CD14-positive monocyte (primary cell): Measurements from ENCODE around the gene DHX38. TPM values are rescaled to one million over a fixed set of nuclear protein-coding genes. Genes with fewer than 3 reads are reported as not detected.

Experiments
- DNase-seq, 3 donors: peaks; one replicate each; pipeline ENCODE4 v3.0.0-alpha.2; 2011 to 2022
- H2AFZ ChIP-seq: 2 replicates; pipeline ENCODE4 v1.6.0; 2012; ENCODE audit warnings: mild to moderate bottlenecking, low read depth, low read length, inconsistent platforms; ENCODE audit not compliant: insufficient read depth, poor library complexity, severe bottlenecking
- H3K27ac ChIP-seq, 2 donors: 1 replicate in 1 of 2; 2 replicates in 1 of 2; pipeline ENCODE4 v1.5.1; 2012 to 2013; ENCODE audit warnings: low read length in 2 of 2, control low read depth in 1 of 2, inconsistent platforms in 1 of 2, low read depth in 1 of 2, mild to moderate bottlenecking in 1 of 2
- H3K27me3 ChIP-seq, 2 donors: one replicate each; pipeline versions ENCODE4 v1.6.0 to v1.6.1; 2011 to 2013; ENCODE audit warnings: low read length in 2 of 2; ENCODE audit not compliant: control insufficient read depth in 2 of 2, insufficient read depth in 2 of 2
- H3K36me3 ChIP-seq, 2 donors: replicated peaks in 1 of 2; 1 replicate in 1 of 2; 2 replicates in 1 of 2; pipeline versions ENCODE4 v1.5.1 to v1.6.1; 2012 to 2013; ENCODE audit warnings: low read length in 2 of 2, control low read depth in 1 of 2, inconsistent platforms in 1 of 2, mild to moderate bottlenecking in 1 of 2; ENCODE audit not compliant: insufficient read depth in 2 of 2, control insufficient read depth in 1 of 2
- H3K4me1 ChIP-seq, 2 donors: 1 replicate in 1 of 2; 2 replicates in 1 of 2; pipeline versions ENCODE4 v1.5.1 to v1.6.1; 2012 to 2013; ENCODE audit warnings: low read length in 2 of 2, control low read depth in 1 of 2, inconsistent platforms in 1 of 2, mild to moderate bottlenecking in 1 of 2, moderate library complexity in 1 of 2; ENCODE audit not compliant: insufficient read depth in 2 of 2, control insufficient read depth in 1 of 2
- H3K4me2 ChIP-seq: replicated peaks from 2 replicates; pipeline ENCODE3; 2012; ENCODE audit warnings: low read length, moderate library complexity, mild to moderate bottlenecking; ENCODE audit not compliant: poor library complexity, severe bottlenecking; ENCODE audit errors: extremely low read depth
- H3K4me3 ChIP-seq, 3 experiments: fragments of 200-600 bp in 1 of 3; sonication (generic) in 1 of 3; replicated peaks in 1 of 3; 1 replicate in 2 of 3; 2 replicates in 1 of 3; pipeline ENCODE4 v1.5.1; 2011 to 2013; ENCODE audit warnings: low read length in 3 of 3, mild to moderate bottlenecking in 3 of 3, control low read depth in 2 of 3, low read depth in 2 of 3, inconsistent platforms in 1 of 3, moderate library complexity in 1 of 3
- H3K79me2 ChIP-seq: 2 replicates; pipeline ENCODE4 v1.6.0; 2012; ENCODE audit warnings: mild to moderate bottlenecking, control low read depth, inconsistent platforms, low read length, moderate library complexity; ENCODE audit not compliant: insufficient read depth
- H3K9ac ChIP-seq: 2 replicates; pipeline ENCODE4 v1.6.0; 2017; ENCODE audit warnings: low read length, mild to moderate bottlenecking; ENCODE audit not compliant: insufficient read depth, poor library complexity, severe bottlenecking
- H3K9me3 ChIP-seq, 2 donors: replicated peaks in 1 of 2; 1 replicate in 1 of 2; 2 replicates in 1 of 2; pipeline versions ENCODE4 v1.5.1 to v1.6.1; 2012 to 2013; ENCODE audit warnings: low read length in 2 of 2, control low read depth in 1 of 2; ENCODE audit not compliant: control insufficient read depth in 1 of 2, insufficient read depth in 1 of 2
- H4K20me1 ChIP-seq: 2 replicates; pipeline ENCODE4 v1.6.0; 2012; ENCODE audit warnings: mild to moderate bottlenecking, low read length, control low read depth, moderate library complexity; ENCODE audit not compliant: insufficient read depth
- H3K27ac Mint-ChIP-seq, 7 donors: one replicate each; pipeline ENCODE4 v1.8.0; 2020; ENCODE audit warnings: mild to moderate bottlenecking in 7 of 7, mixed read lengths in 7 of 7, moderate library complexity in 6 of 7, inconsistent platforms in 2 of 7
- H3K27me3 Mint-ChIP-seq, 3 donors: one replicate each; pipeline ENCODE4 v1.8.0; 2021 to 2022; ENCODE audit warnings: low read depth in 3 of 3, mild to moderate bottlenecking in 3 of 3, mixed read lengths in 3 of 3, moderate library complexity in 3 of 3, inconsistent platforms in 1 of 3
- H3K36me3 Mint-ChIP-seq, 2 donors: one replicate each; pipeline ENCODE4 v1.8.0; 2020; ENCODE audit warnings: mixed read lengths in 2 of 2, inconsistent platforms in 1 of 2, mild to moderate bottlenecking in 1 of 2
- H3K4me1 Mint-ChIP-seq: one replicate; pipeline ENCODE4 v1.8.0; 2020; ENCODE audit warnings: mild to moderate bottlenecking, mixed read lengths
- H3K4me3 Mint-ChIP-seq, 2 donors: one replicate each; pipeline ENCODE4 v1.8.0; 2020; ENCODE audit warnings: mild to moderate bottlenecking in 2 of 2, mixed read lengths in 2 of 2, moderate library complexity in 1 of 2
- H3K9me3 Mint-ChIP-seq, 7 donors: one replicate each; pipeline ENCODE4 v1.8.0; 2020 to 2022; ENCODE audit warnings: mixed read lengths in 7 of 7, mild to moderate bottlenecking in 6 of 7, moderate library complexity in 6 of 7, inconsistent platforms in 2 of 7
- WGBS: methylation state at CpG from one replicate; pipeline ENCODE4 v1.1.5; 2013; ENCODE audit warnings: missing lambda C conversion rate; ENCODE audit not compliant: insufficient coverage; 5-methylcytosine and 5-hydroxymethylcytosine counted together
- intact Hi-C, 2 donors: fragments of 100-400 bp; cut with micrococcal nuclease; formaldehyde crosslinking; loops; one replicate each; pipeline versions ENCODE4 v1.15.0 to v1.15.1; 2023
- polyA plus RNA-seq, 3 donors: library from polyadenylated mRNA; depleted of rRNA in 1 of 3; unstranded in 2 of 3; stranded (reverse) in 1 of 3; fragments of 300-500 nt in 2 of 3; fragments of >200 nt in 1 of 3; fragmentation: Illumina TruSeq in 2 of 3; gene quantifications; 1 replicate in 2 of 3; 2 replicates in 1 of 3; pipeline ENCODE4 v1.2.3, GENCODE V29; 2012 to 2021
- TF ChIP-seq, protein P1 (sequence below): fragments of 200-600 bp; IDR thresholded peaks from one replicate; pipeline ENCODE4 v1.8.0; 2022; ENCODE audit warnings: antibody characterized with exemption, mild to moderate bottlenecking

Gene DHX38
- polyA plus RNA-seq, 3 donors, result 9.1 to 91.5 (median 19.2) TPM

GRCh38 chr16:72120026-72120425 is 26.4 kb downstream of the DHX38 start:
- Mint-ChIP-seq H3K4me3 (no peak overlapping the region), H3K27ac (peak overlapping the region in 2 of 7 donors; percentile 13 to 37), H3K9me3 (peaks cover 0 to 5% (median 0%) of the 10 kb centered on the region in 7 donors), H3K4me1 (peaks cover 14% of the 10 kb centered on the region), H3K27me3 (no peaks in the 10 kb centered on the region), H3K36me3 (peaks cover 9 to 10% of the 10 kb centered on the region in 2 donors)
- Histone ChIP-seq H3K4me2 (no peak overlapping the region), H2AFZ (no peak overlapping the region), H3K4me3 (no peak overlapping the region), H3K36me3 (no peaks in the 10 kb centered on the region), H3K27ac (no peak overlapping the region), H3K9me3 (no peaks in the 10 kb centered on the region), H3K27me3 (no peaks in the 10 kb centered on the region), H4K20me1 (no peaks in the 10 kb centered on the region), H3K9ac (no peak overlapping the region), H3K79me2 (no peaks in the 10 kb centered on the region), H3K4me1 (peaks cover 1 to 7% of the 10 kb centered on the region in 2 donors)
- intact Hi-C loops, result loop anchor here (10.0 kb wide), 3 partner anchors 115 to 345 kb away; no protein-coding TSS in a partner anchor
- DNase-seq, result no peak
- TF ChIP-seq, protein P1, sequence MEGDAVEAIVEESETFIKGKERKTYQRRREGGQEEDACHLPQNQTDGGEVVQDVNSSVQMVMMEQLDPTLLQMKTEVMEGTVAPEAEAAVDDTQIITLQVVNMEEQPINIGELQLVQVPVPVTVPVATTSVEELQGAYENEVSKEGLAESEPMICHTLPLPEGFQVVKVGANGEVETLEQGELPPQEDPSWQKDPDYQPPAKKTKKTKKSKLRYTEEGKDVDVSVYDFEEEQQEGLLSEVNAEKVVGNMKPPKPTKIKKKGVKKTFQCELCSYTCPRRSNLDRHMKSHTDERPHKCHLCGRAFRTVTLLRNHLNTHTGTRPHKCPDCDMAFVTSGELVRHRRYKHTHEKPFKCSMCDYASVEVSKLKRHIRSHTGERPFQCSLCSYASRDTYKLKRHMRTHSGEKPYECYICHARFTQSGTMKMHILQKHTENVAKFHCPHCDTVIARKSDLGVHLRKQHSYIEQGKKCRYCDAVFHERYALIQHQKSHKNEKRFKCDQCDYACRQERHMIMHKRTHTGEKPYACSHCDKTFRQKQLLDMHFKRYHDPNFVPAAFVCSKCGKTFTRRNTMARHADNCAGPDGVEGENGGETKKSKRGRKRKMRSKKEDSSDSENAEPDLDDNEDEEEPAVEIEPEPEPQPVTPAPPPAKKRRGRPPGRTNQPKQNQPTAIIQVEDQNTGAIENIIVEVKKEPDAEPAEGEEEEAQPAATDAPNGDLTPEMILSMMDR, result no peak
- 97% methylated on average over 4 of the region's 5 CpGs for WGBS

DNA sequence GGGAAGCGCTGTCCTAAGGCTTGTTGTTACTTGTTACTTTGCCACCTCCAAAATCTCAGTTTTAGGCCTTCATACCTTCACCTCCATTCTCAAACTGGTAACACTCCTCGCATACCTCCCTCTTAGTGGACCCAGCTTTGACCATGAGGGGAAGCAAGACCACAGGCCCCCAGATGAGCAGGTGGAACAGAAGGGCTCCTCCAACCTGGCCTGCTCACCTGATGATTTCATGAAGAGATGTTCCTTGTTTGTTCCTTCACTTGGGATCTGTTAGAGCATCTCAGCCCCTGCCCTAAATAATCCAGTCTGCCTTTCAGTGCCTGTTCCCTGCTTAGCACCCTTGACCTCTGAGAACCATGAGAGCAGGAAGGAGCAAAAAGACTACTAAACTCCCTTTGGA is 28.7 kb downstream of the DHX38 start:
- peaks cover 17 to 23% of the 10 kb centered on the region in 2 donors for H3K4me1 ChIP-seq
- Mint-ChIP-seq H3K9me3 (peaks cover 0 to 2% (median 0%) of the 10 kb centered on the region in 7 donors), H3K27ac (peak overlapping the region in 1 of 7 donors; percentile 10), H3K27me3 (peaks cover 0 to 2% (median 0%) of the 10 kb centered on the region in 3 donors), H3K4me3 (no peak overlapping the region), H3K4me1 (peaks cover 31% of the 10 kb centered on the region), H3K36me3 (peaks cover 3 to 10% of the 10 kb centered on the region in 2 donors)
- H2AFZ ChIP-seq, result no peak overlapping the region
- TF ChIP-seq, protein P1, result no peak
- no peak overlapping the region for H3K9ac ChIP-seq
- H3K27ac ChIP-seq, result no peak overlapping the region
- no peaks in the 10 kb centered on the region for H3K9me3 ChIP-seq
- no peak overlapping the region for H3K4me2 ChIP-seq
- H3K36me3 ChIP-seq, result no peaks in the 10 kb centered on the region
- no peaks in the 10 kb centered on the region for H3K27me3 ChIP-seq
- no peak for DNase-seq
- intact Hi-C loops, result loop anchor here (10.0 kb wide), 3 partner anchors 112 to 342 kb away; no protein-coding TSS in a partner anchor
- no peaks in the 10 kb centered on the region for H3K79me2 ChIP-seq
- no peaks in the 10 kb centered on the region for H4K20me1 ChIP-seq
- no peak overlapping the region for H3K4me3 ChIP-seq
- 100% methylated on average over 1 of the region's 2 CpGs for WGBS
